CD4-positive, alpha-beta T cell treated with Interferon gamma for 1 hour (primary cell): ENCODE data around the gene FOXL2.
A peak's percentile ranks its signal among the peaks of the same experiment; 100 is the strongest.

Experiments
- DNase-seq: peaks from one replicate; pipeline ENCODE4 v3.0.0-alpha.2; 2020

FOXL2 gene

GRCh38 chr3:138944929-138945708 is 1.8 kb downstream of the FOXL2 start:
- DNase-seq: no peak

GRCh38 chr3:138944654-138944928 is 2.3 kb downstream of the FOXL2 start:
- DNase-seq: no peak

GRCh38 chr3:138943724-138944653 is 2.9 kb downstream of the FOXL2 start:
- DNase-seq: no peak

GRCh38 chr3:138942861-138943623 is 3.9 kb downstream of the FOXL2 start:
- DNase-seq: no peak

- no peak for DNase-seq
These were observed 4.7 kb downstream of the FOXL2 start for GRCh38 chr3:138942271-138942670.

- no peak for DNase-seq
These were observed 5.6 kb downstream of the FOXL2 start for GRCh38 chr3:138941259-138941885.

- no peak for DNase-seq
These were observed 6.5 kb downstream of the FOXL2 start for GRCh38 chr3:138940446-138940845.

- DNase-seq: no peak
These were observed 7.2 kb downstream of the FOXL2 start for GRCh38 chr3:138939561-138940241.

- no peak for DNase-seq
These were observed 7.9 kb downstream of the FOXL2 start for GRCh38 chr3:138938877-138939560.

- DNase-seq: no peak
These were observed 8.7 kb downstream of the FOXL2 start for GRCh38 chr3:138938056-138938876.

GRCh38 chr3:138937690-138938055 is 9.3 kb downstream of the FOXL2 start:
- no peak for DNase-seq

- DNase-seq: no peak
These were observed 9.9 kb downstream of the FOXL2 start for GRCh38 chr3:138936741-138937689.

- DNase-seq: peak; percentile 50
These were observed 10.8 kb downstream of the FOXL2 start for GRCh38 chr3:138935863-138936740.

- no peak for DNase-seq
These were observed 11.5 kb downstream of the FOXL2 start for GRCh38 chr3:138935505-138935862.

GRCh38 chr3:138933981-138934691 is 12.8 kb downstream of the FOXL2 start:
- DNase-seq: no peak

GRCh38 chr3:138933068-138933668 is 13.8 kb downstream of the FOXL2 start:
- no peak for DNase-seq

- no peak for DNase-seq
These were observed 18.1 kb downstream of the FOXL2 start for GRCh38 chr3:138928727-138929372.
